Endometrial microvascular endothelial cells (primary cell): Measurements from ENCODE around the gene RWDD1. TPM values are rescaled to one million over a fixed set of nuclear protein-coding genes. Genes with fewer than 3 reads are reported as not detected.

Experiments
- in situ Hi-C: cut with HindIII; loops from 2 replicates; pipeline ENCODE4 v1.10.0; 2017; ENCODE audit warnings: low sequenced_read_pairs, low pct_unique_long_range_greater_than_20kb; ENCODE audit errors: inconsistent ontology term
- total RNA-seq: library from RNA; depleted of rRNA; stranded (reverse); fragments of >200 nt; gene quantifications from one replicate; pipeline ENCODE4 v1.2.3, GENCODE V29; 2015; ENCODE audit errors: inconsistent ontology term

The RWDD1 gene
- total RNA-seq, 1 donor from 2014 or later = 38.7 TPM

DNA sequence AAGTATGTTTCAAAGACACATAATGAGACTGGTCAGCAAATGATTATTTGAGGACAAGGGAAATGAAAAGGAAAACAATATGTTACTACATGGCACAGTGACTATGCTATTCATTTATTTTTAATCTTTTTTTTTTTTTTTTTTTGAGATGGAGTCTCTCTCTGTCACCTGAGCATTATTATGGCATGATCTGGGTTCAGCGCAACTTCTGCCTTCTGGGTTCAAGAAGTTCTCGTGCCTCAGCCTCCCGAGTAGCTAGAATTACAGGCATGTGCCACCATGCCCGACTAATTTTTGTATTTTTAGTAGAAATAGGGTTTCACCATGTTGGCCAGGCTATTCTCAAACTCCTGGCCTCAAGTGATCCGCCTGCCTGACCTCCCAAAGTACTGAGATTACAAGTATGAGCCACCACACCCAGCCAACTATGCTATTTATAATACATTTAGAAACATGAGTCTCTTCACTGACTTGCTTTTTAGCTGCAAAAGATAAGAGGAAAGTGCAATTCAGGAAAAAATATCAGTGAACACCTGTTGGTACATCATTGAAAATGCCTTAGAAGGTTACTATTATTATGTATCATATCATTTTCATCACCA, 14.4 kb upstream of the RWDD1 start:
- in situ Hi-C loops = no loop called here

- in situ Hi-C loops = no loop called here
Measured at GRCh38 chr6:116557893-116558292, 13.4 kb upstream of the RWDD1 start.

- in situ Hi-C loops = no loop called here
Measured at GRCh38 chr6:116560130-116560529, 11.2 kb upstream of the RWDD1 start.

- in situ Hi-C loops = no loop called here
Measured at GRCh38 chr6:116561377-116562018, 9.8 kb upstream of the RWDD1 start.

- in situ Hi-C loops = no loop called here
Measured at GRCh38 chr6:116562019-116562403, 9.3 kb upstream of the RWDD1 start.

DNA sequence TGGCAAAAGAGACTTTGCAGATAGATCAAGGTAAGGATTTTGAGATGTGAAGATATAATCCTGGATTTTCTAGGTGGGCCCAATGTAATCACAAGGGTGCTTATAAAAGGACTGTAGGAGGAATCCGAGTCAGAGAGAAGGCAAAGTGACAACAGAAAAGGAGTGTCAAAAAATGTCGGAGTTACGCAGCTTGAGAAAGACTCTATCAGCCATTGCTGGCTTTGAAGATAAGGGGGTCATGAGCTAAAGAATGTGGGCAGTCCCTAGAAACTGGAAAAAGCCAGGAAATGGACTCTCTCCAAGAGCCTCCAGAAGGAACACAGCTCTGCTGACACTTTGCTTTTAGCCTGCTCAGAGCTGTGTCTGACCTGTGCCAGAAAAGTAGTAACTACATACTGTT, 8.7 kb upstream of the RWDD1 start:
- in situ Hi-C loops = no loop called here

GRCh38 chr6:116563830-116564229, 7.5 kb upstream of the RWDD1 start:
- in situ Hi-C loops = no loop called here

DNA sequence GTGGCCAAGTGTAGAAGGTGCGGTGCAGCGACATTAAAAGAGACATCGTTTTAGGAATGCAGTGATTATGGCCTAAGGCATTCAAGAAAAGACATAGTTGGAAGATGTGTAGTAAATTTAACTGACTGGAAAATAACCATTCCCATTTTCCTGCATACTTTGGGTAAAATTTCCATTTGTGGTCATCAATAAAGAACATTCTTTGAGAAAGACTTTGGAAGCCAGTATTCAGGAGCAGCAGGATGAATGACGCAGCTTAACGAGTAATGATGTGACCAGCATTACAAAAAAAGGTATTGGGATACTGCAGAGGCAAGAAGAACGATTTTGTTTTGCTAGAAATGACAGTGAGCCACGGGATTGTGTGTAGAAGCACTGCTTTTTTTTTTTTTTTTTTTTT, 7.0 kb upstream of the RWDD1 start:
- in situ Hi-C loops = no loop called here

- in situ Hi-C loops = no loop called here
Measured at GRCh38 chr6:116564921-116565872, 6.1 kb upstream of the RWDD1 start.

- in situ Hi-C loops = no loop called here
Measured at GRCh38 chr6:116568111-116568510, 3.2 kb upstream of the RWDD1 start.

GRCh38 chr6:116568821-116569755, 2.2 kb upstream of the RWDD1 start:
- in situ Hi-C loops = no loop called here

DNA sequence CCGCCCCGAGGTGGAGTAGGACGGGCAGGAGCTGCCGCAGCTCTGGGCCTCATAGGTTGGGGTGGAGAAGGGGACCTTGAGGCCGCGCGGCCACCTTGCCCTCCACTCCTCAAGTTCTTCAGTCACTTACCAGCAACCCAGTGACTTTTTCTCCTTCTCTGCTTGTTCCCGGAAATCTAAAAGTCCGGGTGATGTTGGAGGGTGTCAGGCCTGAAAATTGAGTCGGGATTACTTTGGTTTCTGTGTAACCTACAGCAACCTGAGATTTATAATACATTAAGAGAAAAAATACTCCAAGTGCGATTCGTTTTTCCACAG, 338 bp downstream of the RWDD1 start:
- in situ Hi-C loops = no loop called here

GRCh38 chr6:116572162-116572561, 858 bp downstream of the RWDD1 start:
- in situ Hi-C loops = no loop called here

GRCh38 chr6:116575227-116575626, 3.9 kb downstream of the RWDD1 start:
- in situ Hi-C loops = no loop called here

- in situ Hi-C loops = no loop called here
Measured at GRCh38 chr6:116577486-116577885, 6.2 kb downstream of the RWDD1 start.

GRCh38 chr6:116578335-116578734, 7.0 kb downstream of the RWDD1 start:
- in situ Hi-C loops = no loop called here

DNA sequence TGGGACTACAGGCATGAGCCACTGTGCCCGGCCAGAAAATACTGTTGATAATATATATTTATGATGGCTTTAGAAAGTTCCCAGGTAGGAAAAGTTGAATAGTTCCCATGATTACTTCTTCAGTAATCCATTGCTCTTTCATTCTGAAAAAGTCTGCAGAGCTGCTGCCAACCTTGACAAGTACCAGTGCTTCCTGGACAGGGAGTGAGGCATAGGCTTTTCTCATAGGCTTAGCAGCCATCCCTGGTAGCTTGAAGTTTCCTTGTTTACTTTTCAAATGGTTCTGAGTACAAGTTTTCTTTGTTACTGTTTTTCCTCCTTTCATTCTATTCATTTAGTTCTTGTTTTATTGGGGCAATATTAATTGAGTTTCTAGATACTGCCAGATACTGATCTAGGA, 7.8 kb downstream of the RWDD1 start:
- in situ Hi-C loops = no loop called here

- in situ Hi-C loops = no loop called here
Measured at GRCh38 chr6:116580198-116580597, 8.9 kb downstream of the RWDD1 start.

GRCh38 chr6:116586276-116586675, 15.0 kb downstream of the RWDD1 start:
- in situ Hi-C loops = no loop called here
